Adipocyte (in vitro differentiated cells): ENCODE measurements around the gene OR6S1.

ENCODE experiments used
- DNase-seq: peaks from one replicate; pipeline ENCODE4 v3.0.0-alpha.2; 2015; ENCODE audit warnings: low read depth
- H3K27me3 ChIP-seq: replicated peaks from 2 replicates; pipeline ENCODE4 v1.7.0; 2013; ENCODE audit warnings: mild to moderate bottlenecking, low read length, moderate library complexity; ENCODE audit not compliant: control insufficient read depth, insufficient read depth
- H3K36me3 ChIP-seq: 2 replicates; pipeline ENCODE4 v1.7.0; 2013; ENCODE audit warnings: low read length, mild to moderate bottlenecking, moderate library complexity; ENCODE audit not compliant: control insufficient read depth, insufficient read depth, severe bottlenecking
- H3K4me1 ChIP-seq: 2 replicates; pipeline ENCODE4 v1.7.0; 2013; ENCODE audit warnings: mild to moderate bottlenecking, low read length, moderate library complexity; ENCODE audit not compliant: control insufficient read depth, insufficient read depth
- H3K4me3 ChIP-seq: 2 replicates; pipeline ENCODE4 v1.7.0; 2013; ENCODE audit warnings: mild to moderate bottlenecking, low read length, moderate library complexity
- H3K9ac ChIP-seq: 2 replicates; pipeline ENCODE4 v1.7.0; 2013; ENCODE audit warnings: mild to moderate bottlenecking, low read length, moderate library complexity
- H3K9me3 ChIP-seq: 2 replicates; pipeline ENCODE4 v1.7.0; 2013; ENCODE audit warnings: mild to moderate bottlenecking, low read length, moderate library complexity; ENCODE audit not compliant: control insufficient read depth

Gene OR6S1

GRCh38 chr14:20662968-20663732 is 21.7 kb upstream of the OR6S1 start:
- peaks cover 62% of the 10 kb centered on the region for H3K27me3 ChIP-seq
- no peaks in the 10 kb centered on the region for H3K36me3 ChIP-seq
- H3K4me1 ChIP-seq = peaks cover 5% of the 10 kb centered on the region
- no peaks in the 10 kb centered on the region for H3K9me3 ChIP-seq
- peak; percentile 33 for DNase-seq
- peak overlapping the region; percentile 45 for H3K4me3 ChIP-seq
- no peak overlapping the region for H3K9ac ChIP-seq

GRCh38 chr14:20661197-20661596 is 19.7 kb upstream of the OR6S1 start:
- peaks cover 5% of the 10 kb centered on the region for H3K4me1 ChIP-seq
- DNase-seq = no peak
- H3K36me3 ChIP-seq = no peaks in the 10 kb centered on the region
- no peak overlapping the region for H3K9ac ChIP-seq
- H3K27me3 ChIP-seq = peaks cover 69% of the 10 kb centered on the region
- no peaks in the 10 kb centered on the region for H3K9me3 ChIP-seq
- no peak overlapping the region for H3K4me3 ChIP-seq

DNA sequence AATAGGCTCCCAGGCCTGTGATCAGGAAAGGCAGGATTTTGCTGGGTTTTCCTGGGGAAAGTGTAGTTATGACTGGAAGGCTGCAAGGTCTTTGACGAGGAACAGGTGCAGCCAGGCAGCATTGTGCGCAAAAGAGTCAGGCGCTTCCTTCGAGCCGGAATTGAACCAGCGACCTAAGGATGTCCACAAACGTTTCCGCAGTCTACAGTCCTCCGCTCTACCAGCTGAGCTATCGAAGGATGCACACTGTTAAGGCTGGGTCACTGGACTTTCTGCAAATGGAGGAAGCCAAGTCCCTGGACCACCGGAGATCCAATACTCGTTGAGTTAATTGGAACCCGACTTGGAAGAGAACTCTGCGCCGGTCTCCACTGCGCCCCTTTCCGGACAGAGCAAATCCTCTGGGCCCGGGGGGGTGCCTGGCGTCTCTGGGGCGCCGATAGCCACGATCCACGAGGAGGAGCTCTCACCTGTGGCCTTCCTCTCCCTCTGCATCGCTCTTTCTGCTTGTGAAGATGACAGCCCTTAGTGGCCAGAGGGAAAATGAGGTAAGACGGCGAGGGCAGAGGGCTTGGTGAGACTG is 18.4 kb upstream of the OR6S1 start:
- no peaks in the 10 kb centered on the region for H3K9me3 ChIP-seq
- no peaks in the 10 kb centered on the region for H3K36me3 ChIP-seq
- no peak overlapping the region for H3K9ac ChIP-seq
- no peak for DNase-seq
- peaks cover 5% of the 10 kb centered on the region for H3K4me1 ChIP-seq
- H3K4me3 ChIP-seq = no peak overlapping the region
- peaks cover 79% of the 10 kb centered on the region for H3K27me3 ChIP-seq

DNA sequence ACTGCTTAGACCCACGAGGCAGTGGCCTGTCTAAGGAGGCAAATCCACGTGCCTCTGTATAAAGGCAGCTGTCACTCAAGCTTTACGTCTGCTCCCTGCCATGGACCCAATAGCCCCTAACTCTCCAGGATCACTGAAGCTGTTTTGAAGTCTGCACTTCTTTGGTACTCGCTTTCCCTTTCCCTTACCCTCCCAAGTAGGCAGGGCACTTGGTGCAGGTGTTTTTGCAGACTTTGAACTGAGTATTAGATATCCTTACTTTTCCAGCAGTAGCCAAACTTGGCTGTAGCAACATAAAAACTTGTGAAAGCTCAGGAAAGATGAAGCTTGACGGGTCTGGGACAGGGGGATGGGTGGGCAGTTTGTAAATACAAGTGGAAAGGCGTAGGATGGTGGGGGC is 17.8 kb upstream of the OR6S1 start:
- H3K9me3 ChIP-seq = no peaks in the 10 kb centered on the region
- peaks cover 5% of the 10 kb centered on the region for H3K4me1 ChIP-seq
- no peak for DNase-seq
- peaks cover 77% of the 10 kb centered on the region for H3K27me3 ChIP-seq
- no peak overlapping the region for H3K4me3 ChIP-seq
- H3K36me3 ChIP-seq = no peaks in the 10 kb centered on the region
- H3K9ac ChIP-seq = no peak overlapping the region

- Histone ChIP-seq H3K4me3 (no peak overlapping the region), H3K4me1 (peaks cover under 1% of the 10 kb centered on the region), H3K9ac (no peak overlapping the region), H3K36me3 (no peaks in the 10 kb centered on the region), H3K9me3 (no peaks in the 10 kb centered on the region), H3K27me3 (peaks cover 74% of the 10 kb centered on the region)
- DNase-seq = no peak
These were observed 16.8 kb upstream of the OR6S1 start for GRCh38 chr14:20658246-20658645.

DNA sequence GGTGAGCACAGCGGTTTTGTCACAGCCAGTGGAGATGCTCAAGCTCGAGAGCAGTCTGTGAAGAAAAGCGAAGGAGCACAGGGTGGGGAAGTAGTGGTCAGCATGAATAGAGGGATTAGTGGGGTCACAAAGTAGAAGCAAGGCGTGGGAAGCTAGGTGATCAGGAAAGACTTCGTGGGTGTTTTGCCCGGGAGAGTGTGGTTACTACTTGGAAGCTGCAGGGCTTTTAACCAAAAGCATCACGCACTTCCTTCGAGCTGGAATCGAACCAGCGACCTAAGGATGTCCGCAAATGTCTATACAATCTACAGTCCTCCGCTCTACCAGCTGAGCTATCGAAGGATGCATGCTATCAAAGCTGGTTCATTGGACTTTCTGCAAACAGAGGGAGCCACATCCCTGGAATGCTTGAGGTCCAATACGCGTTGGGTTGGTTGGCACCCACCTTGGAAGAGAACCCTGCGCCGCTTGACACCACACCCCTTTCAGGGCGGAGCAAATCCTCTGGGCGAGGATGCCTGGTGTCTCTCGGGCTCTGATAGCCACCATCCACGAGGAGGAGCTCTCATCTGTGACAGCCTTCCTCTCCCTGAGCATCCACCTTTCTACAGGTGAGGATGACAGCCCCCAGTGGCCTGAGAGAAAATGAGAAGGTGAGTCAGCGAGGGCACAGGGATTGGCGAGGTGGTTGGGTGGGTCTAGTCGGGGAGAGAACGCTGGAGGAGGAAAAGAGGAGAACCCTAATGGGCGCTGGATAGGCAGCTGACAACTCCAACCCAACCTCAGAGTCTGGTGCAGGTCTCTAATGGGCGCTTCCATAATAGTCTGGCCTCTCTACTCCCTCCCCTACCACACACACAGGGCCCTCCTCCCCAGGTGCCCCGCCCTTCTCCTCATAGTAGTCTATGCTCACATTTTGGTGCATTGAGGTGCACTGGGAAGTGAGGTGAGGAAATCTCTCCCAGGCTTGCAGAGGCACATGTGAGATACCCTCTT is 16.0 kb upstream of the OR6S1 start:
- H3K4me3 ChIP-seq = no peak overlapping the region
- H3K27me3 ChIP-seq = peaks cover 80% of the 10 kb centered on the region
- no peaks in the 10 kb centered on the region for H3K4me1 ChIP-seq
- DNase-seq = no peak
- no peaks in the 10 kb centered on the region for H3K9me3 ChIP-seq
- no peaks in the 10 kb centered on the region for H3K36me3 ChIP-seq
- H3K9ac ChIP-seq = no peak overlapping the region

DNA sequence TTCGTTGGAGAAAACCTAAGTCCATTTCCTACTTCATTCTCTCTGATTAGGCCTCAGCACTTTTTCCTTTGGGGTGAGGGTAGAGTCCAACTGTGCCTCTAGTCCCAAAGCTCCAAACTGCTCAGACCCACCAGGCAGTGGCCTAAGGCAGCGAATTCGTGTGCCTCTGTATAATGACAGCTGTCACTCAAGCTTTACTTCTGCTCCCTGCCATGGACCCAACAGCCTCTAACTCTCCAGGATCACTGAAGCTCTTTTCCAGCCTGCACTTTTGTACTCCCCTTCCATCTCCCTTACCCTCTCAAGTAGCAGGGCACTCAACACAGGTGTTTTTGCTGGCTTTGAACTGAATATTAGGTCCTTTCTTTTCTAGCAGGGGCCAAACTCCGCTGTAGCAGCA is 14.8 kb upstream of the OR6S1 start:
- H3K4me3 ChIP-seq = no peak overlapping the region
- no peaks in the 10 kb centered on the region for H3K36me3 ChIP-seq
- no peaks in the 10 kb centered on the region for H3K4me1 ChIP-seq
- H3K9ac ChIP-seq = no peak overlapping the region
- DNase-seq = no peak
- peaks cover 77% of the 10 kb centered on the region for H3K27me3 ChIP-seq
- no peaks in the 10 kb centered on the region for H3K9me3 ChIP-seq

DNA sequence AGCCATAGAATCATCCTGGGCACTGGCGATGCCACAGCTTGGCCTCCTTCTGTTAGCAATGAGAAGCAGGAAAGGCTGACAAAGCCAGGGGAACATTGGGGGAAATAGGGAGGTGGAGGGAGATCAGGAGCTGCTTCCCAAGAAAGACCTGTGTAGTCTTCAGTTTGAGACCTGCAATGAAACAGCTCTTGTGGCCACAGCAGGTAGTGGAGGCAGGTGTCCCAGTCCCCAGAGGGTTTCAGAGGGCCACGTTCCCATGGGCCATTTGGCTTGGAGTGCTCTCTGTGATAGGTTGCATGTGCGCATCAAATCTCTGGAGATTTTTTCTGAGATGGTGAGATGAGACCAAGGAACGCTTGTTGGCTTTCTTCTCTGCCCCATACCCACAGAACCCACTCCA is 14.4 kb upstream of the OR6S1 start:
- Histone ChIP-seq H3K27me3 (peaks cover 75% of the 10 kb centered on the region), H3K4me3 (no peak overlapping the region), H3K9ac (no peak overlapping the region), H3K9me3 (no peaks in the 10 kb centered on the region), H3K36me3 (no peaks in the 10 kb centered on the region), H3K4me1 (no peaks in the 10 kb centered on the region)
- DNase-seq = no peak

- Histone ChIP-seq H3K9ac (no peak overlapping the region), H3K4me1 (no peaks in the 10 kb centered on the region), H3K4me3 (peak overlapping the region; percentile 50), H3K27me3 (peaks cover 54% of the 10 kb centered on the region), H3K36me3 (no peaks in the 10 kb centered on the region), H3K9me3 (no peaks in the 10 kb centered on the region)
- peak; percentile 16 for DNase-seq
These were observed 11.8 kb upstream of the OR6S1 start for GRCh38 chr14:20652996-20653975.

DNA sequence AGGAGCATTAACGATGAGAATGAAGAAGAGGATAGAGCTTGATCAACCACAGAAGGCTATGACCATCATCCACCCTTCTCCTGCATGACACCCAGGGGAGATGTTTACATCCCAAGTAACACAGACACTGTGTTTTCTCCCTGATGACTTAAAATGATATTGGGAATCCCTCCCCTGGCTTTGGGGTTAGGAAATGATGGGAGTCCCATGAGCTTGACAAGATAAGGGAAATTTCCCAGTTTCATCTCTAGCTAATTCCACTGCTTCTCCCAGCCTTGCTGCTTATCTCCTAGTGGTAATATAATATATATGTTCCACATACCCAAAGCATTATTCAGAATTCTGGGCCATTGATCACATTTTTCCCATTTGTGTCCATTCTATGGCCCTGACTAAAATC is 4.0 kb upstream of the OR6S1 start:
- H3K9ac ChIP-seq = no peak overlapping the region

More for the DNA sequence above, 4.0 kb upstream of the OR6S1 start:
- Histone ChIP-seq H3K36me3 (no peaks in the 10 kb centered on the region), H3K9me3 (no peaks in the 10 kb centered on the region), H3K4me1 (no peaks in the 10 kb centered on the region), H3K4me3 (no peak overlapping the region), H3K27me3 (peaks cover 50% of the 10 kb centered on the region)
- no peak for DNase-seq
